ENCODE measurements around the gene ZNF362. TPM values are rescaled to one million over a fixed set of nuclear protein-coding genes. Genes with fewer than 3 reads are reported as not detected.
"Not testable (repeated sequence)": the region's sequence is repeated elsewhere in the genome, so short reads cannot be mapped to it uniquely, and the experiment has no call there.

Gene ZNF362
- total and polyA plus RNA-seq, 8 donors: 1.3 to 49.8 (median 8.8) TPM

DNA sequence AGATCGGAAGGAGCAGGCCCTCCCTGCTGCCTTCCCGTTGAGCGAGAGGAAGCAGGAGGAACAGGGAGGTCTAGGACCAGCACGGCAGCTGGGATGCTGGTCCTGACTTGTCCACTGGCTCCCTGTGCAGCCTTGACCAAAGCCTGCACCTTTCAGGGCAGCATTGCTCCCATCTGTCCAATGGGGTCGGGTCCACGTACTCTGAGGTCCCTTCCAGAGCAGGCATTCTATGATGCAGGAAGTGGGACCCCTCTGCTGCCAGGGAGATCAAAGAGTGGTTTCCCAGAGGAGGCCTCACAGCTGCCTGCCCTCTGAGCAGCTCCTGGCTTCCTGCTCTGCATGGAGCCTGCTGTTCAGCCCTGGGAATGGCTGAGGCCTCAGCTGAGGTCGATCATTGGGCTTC lies 21.7 kb upstream of the ZNF362 start:
- DNase-seq: peak in 1 of 2 donors; percentile 61
- no peaks in the 10 kb centered on the region for H3K27me3 ChIP-seq
- TF ChIP-seq EP300 (IDR thresholded peaks at IDR 0.05): no peak
- TF ChIP-seq POLR2AphosphoS5 (IDR thresholded peaks at IDR 0.05): no peak
- TF ChIP-seq POLR2A (IDR thresholded peaks at IDR 0.05): no peak
- no peak for TF ChIP-seq CTCF (IDR thresholded peaks at IDR 0.05)
- intact Hi-C loops (cut with DNase I; ENCODE audit: low total_unique reads): no loop called here
- H3K36me3 ChIP-seq: no peaks in the 10 kb centered on the region
- no peak overlapping the region for H3K4me3 ChIP-seq
- no peaks in the 10 kb centered on the region for H3K9me3 ChIP-seq
- peaks cover 0 to 3% (median under 1%) of the 10 kb centered on the region in 4 donors for H3K4me1 ChIP-seq
- 52 to 79% (median 71%) methylated on average over 4 to 7 of the region's 7 CpGs for WGBS, 5 donors
- no peak overlapping the region for H3K27ac ChIP-seq

DNA sequence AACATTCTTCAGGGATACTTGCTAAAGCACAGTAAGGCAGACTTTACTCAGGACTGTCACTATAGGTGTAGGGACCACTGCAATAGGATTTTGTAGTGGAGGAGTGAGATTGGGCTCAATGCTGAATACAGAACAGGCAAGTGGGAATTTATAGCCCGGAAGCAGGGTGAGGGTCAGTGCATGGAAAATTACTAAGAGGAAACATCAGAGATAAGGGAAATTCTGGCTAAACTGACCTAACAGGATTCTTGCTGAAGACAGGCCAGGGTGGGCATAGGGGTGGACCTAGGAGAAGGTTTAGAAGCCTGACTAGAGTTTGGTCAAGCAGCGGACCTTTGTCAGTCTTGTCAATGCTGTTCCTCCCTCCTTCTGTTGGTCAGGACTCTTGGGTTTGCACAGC lies 20.8 kb upstream of the ZNF362 start:
- intact Hi-C loops (cut with DNase I; ENCODE audit: low total_unique reads): no loop called here
- DNase-seq: no peak
- WGBS, 5 donors: 65 to 84% (median 79%) methylated on average over 2 of the region's 2 CpGs
- no peak for TF ChIP-seq EP300 (IDR thresholded peaks at IDR 0.05)
- no peak for TF ChIP-seq POLR2AphosphoS5 (IDR thresholded peaks at IDR 0.05)
- no peak for TF ChIP-seq CTCF (IDR thresholded peaks at IDR 0.05)
- no peak for TF ChIP-seq POLR2A (IDR thresholded peaks at IDR 0.05)
- Histone ChIP-seq H3K9me3 (no peaks in the 10 kb centered on the region), H3K4me3 (no peak overlapping the region), H3K4me1 (peaks cover 0 to 6% (median 1%) of the 10 kb centered on the region in 4 donors), H3K27ac (no peak overlapping the region), H3K27me3 (no peaks in the 10 kb centered on the region), H3K36me3 (no peaks in the 10 kb centered on the region)

DNA sequence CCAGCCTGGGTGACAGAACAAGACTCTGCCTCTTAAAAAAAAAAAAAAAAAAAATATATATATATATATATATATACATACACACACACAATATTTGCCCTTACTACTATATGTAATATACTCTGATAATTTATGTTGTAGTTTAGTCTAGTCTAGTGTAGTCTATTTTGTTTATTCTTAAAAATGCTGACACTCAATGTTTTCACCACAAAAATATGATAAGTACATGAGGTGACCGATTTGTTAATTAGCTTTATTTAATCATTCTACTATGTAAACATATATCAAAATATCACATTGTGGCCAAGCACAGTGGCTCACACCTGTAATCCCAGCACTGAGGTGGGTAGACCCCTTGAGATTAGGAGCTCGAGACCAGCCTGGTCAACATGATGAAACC lies 19.8 kb upstream of the ZNF362 start:
- WGBS, 5 donors: 50 to 75% (median 63%) methylated on average over 2 of the region's 2 CpGs
- TF ChIP-seq POLR2AphosphoS5 (IDR thresholded peaks at IDR 0.05): no peak
- TF ChIP-seq CTCF (IDR thresholded peaks at IDR 0.05): no peak
- TF ChIP-seq EP300 (IDR thresholded peaks at IDR 0.05): no peak
- TF ChIP-seq POLR2A (IDR thresholded peaks at IDR 0.05): no peak

DNA sequence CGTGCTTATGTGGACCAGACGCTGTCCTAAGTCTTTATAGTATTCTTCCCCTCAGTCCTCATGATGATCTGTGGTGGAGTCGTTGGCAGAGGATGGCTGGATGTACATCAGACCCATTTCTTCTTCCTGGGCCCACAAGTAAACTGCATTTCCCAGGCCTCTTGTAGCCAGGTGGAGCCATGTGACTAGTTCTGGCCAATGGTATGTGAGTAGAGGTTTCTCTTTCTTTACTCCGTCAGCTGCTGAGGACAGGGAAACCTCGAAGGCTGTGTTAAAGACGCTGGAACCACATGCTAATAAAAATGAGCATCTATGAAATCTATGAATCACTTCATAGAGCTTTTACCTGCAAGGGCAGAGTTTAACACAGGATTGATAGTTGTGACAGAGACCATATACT lies 18.7 kb upstream of the ZNF362 start:
- Histone ChIP-seq H3K4me1 (peaks cover 0 to 6% (median 1%) of the 10 kb centered on the region in 4 donors), H3K27ac (no peak overlapping the region), H3K9me3 (no peaks in the 10 kb centered on the region), H3K36me3 (no peaks in the 10 kb centered on the region), H3K27me3 (no peaks in the 10 kb centered on the region), H3K4me3 (no peak overlapping the region)
- DNase-seq: no peak
- intact Hi-C loops (cut with DNase I; ENCODE audit: low total_unique reads): no loop called here
- no peak for TF ChIP-seq CTCF (IDR thresholded peaks at IDR 0.05)
- TF ChIP-seq EP300 (IDR thresholded peaks at IDR 0.05): no peak
- no peak for TF ChIP-seq POLR2A (IDR thresholded peaks at IDR 0.05)
- no peak for TF ChIP-seq POLR2AphosphoS5 (IDR thresholded peaks at IDR 0.05)
- WGBS, 5 donors: 82 to 89% (median 85%) methylated on average over 6 of the region's 6 CpGs

More for the DNA sequence above, 19.8 kb upstream of the ZNF362 start:
- Histone ChIP-seq H3K36me3 (no peaks in the 10 kb centered on the region), H3K4me1 (peaks cover 0 to 6% (median 1%) of the 10 kb centered on the region in 4 donors), H3K27me3 (no peaks in the 10 kb centered on the region), H3K4me3 (no peak overlapping the region), H3K27ac (no peak overlapping the region), H3K9me3 (no peaks in the 10 kb centered on the region)
- no peak for DNase-seq
- intact Hi-C loops (cut with DNase I; ENCODE audit: low total_unique reads): no loop called here

DNA sequence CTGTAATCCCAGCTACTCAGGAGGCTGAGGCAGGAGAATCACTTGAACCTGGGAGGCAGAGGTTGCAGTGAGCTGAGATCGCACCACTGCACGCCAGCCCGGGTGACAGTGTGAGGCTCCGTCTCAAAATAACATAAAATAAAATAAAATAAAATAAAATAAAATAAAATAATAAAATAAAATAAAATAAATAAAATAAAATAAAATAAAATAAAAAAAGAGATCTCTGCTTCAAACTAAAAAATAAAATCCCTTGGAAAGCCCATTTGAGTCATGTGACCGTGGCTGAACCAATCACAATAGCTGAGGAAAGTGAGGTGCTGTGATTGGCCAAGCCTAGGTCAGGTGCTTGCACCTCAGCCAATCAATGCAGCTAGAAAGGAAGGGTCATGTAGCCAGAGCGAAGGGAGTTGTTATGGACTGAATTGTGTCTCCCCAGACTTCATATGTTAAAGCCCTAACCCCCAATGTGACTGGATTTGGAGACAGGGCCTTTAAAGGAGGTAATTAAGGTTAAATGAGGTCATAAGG lies 18.0 kb upstream of the ZNF362 start:
- H3K27ac ChIP-seq; H3K27me3 ChIP-seq; H3K4me1 ChIP-seq; H3K4me3 ChIP-seq; H3K9me3 ChIP-seq; DNase-seq; H3K36me3 ChIP-seq; intact Hi-C loops (cut with DNase I; ENCODE audit: low total_unique reads): not testable (repeated sequence)
- WGBS, 5 donors: 96 to 98% (median 98%) methylated on average over 6 of the region's 6 CpGs

- H3K9me3 ChIP-seq; H3K4me3 ChIP-seq; H3K27ac ChIP-seq; DNase-seq; intact Hi-C loops (cut with DNase I; ENCODE audit: low total_unique reads); H3K4me1 ChIP-seq; H3K36me3 ChIP-seq; H3K27me3 ChIP-seq: not testable (repeated sequence)
- WGBS, 5 donors: 59 to 76% (median 71%) methylated on average over 9 of the region's 9 CpGs
Measured at GRCh38 chr1:33239410-33239809, 16.9 kb upstream of the ZNF362 start.

Measured in stomach (tissue), 9 donors.